GM12878 (cell line): ENCODE data around the gene SETD1A. TPM values are rescaled to one million over a fixed set of nuclear protein-coding genes. Genes with fewer than 3 reads are reported as not detected.

ENCODE experiments used
- ASH2L ChIP-seq: fragments of 300-600, 200-600 bp; sonication (generic); IDR thresholded peaks from 2 replicates; pipeline ENCODE4 v1.6.1; 2017; ENCODE audit warnings: low read depth, mild to moderate bottlenecking, borderline replicate concordance
- CBX5 ChIP-seq: sonication (generic); IDR thresholded peaks from 2 replicates; pipeline ENCODE4 v1.6.1; 2016; ENCODE audit warnings: low read depth, moderate library complexity, mild to moderate bottlenecking, inconsistent platforms
- CEBPB ChIP-seq, 2 experiments: fragments of 150-350 bp in 1 of 2; IDR thresholded peaks; 2 replicates each; pipeline ENCODE4 v1.6.1; 2012 to 2014; ENCODE audit warnings: low read depth in 2 of 2, low read length in 2 of 2, borderline replicate concordance in 1 of 2, inconsistent platforms in 1 of 2
- FOXM1 ChIP-seq: IDR thresholded peaks from 2 replicates; pipeline ENCODE4 v1.6.1; 2012; ENCODE audit warnings: low read depth, mild to moderate bottlenecking, inconsistent platforms, low read length, moderate library complexity
- HDAC2 ChIP-seq: fragments of 200-600 bp; sonication (generic); IDR thresholded peaks from 2 replicates; pipeline ENCODE4 v1.6.1; 2017
- JUNB ChIP-seq: IDR thresholded peaks from 2 replicates; pipeline ENCODE4 v1.6.1; 2016; ENCODE audit warnings: antibody characterized with exemption, mild to moderate bottlenecking
- KLF5 ChIP-seq: fragments of 450-650 bp; IDR thresholded peaks from 2 replicates; pipeline ENCODE4 v1.6.1; 2014; ENCODE audit warnings: mild to moderate bottlenecking; ENCODE audit not compliant: partially characterized antibody
- MEF2A ChIP-seq: IDR thresholded peaks from 2 replicates; pipeline ENCODE4 v1.6.1; 2011; ENCODE audit warnings: low read depth, mild to moderate bottlenecking, low read length, moderate library complexity; ENCODE audit not compliant: insufficient read depth
- NFXL1 ChIP-seq: fragments of 450-650 bp; IDR thresholded peaks from 2 replicates; pipeline ENCODE4 v1.6.1; 2017; ENCODE audit warnings: antibody characterized with exemption, mild to moderate bottlenecking, borderline replicate concordance
- NR2F1 ChIP-seq: fragments of 450-650 bp; conservative IDR thresholded peaks from 2 replicates; pipeline ENCODE4 v1.6.1; 2017; ENCODE audit warnings: mild to moderate bottlenecking
- PAX8 ChIP-seq: fragments of 450-650 bp; IDR thresholded peaks from 2 replicates; pipeline ENCODE4 v1.6.1; 2017; ENCODE audit warnings: mild to moderate bottlenecking, moderate library complexity
- RAD21 ChIP-seq: IDR thresholded peaks from 2 replicates; pipeline ENCODE4 v1.6.1; 2011; ENCODE audit warnings: mild to moderate bottlenecking, low read depth, low read length, moderate library complexity; ENCODE audit not compliant: insufficient read depth
- SMAD5 ChIP-seq: IDR thresholded peaks from 2 replicates; pipeline ENCODE4 v1.6.1; 2016; ENCODE audit warnings: antibody characterized with exemption, low read depth
- TCF7 ChIP-seq: IDR thresholded peaks from 2 replicates; pipeline ENCODE4 v1.6.1; 2014; ENCODE audit warnings: antibody characterized with exemption, borderline replicate concordance
- ZSCAN29 ChIP-seq: fragments of 450-650 bp; IDR thresholded peaks from 2 replicates; pipeline ENCODE4 v1.6.1; 2017; ENCODE audit warnings: mild to moderate bottlenecking, moderate library complexity
- polyA plus RNA-seq, 11 experiments: library from polyadenylated mRNA; depleted of rRNA in 4 of 11; unstranded in 6 of 11; stranded (reverse) in 5 of 11; fragments of >200 nt; fragmentation: Nextera tagmentation in 4 of 11; fragmentation: Illumina TruSeq in 1 of 11; extraction: Ambion mirVana in 4 of 11; extraction: Trizol in 1 of 11; gene quantifications; 1 replicate in 1 of 11; 2 replicates in 10 of 11; pipeline versions ENCODE4 v1.2.1 to v1.2.3, GENCODE V29; 2011 to 2016; ENCODE audit warnings: inconsistent platforms in 2 of 11, missing spikeins in 2 of 11, low read depth in 1 of 11
- total RNA-seq, 4 experiments: library from RNA; depleted of rRNA in 3 of 4; stranded (reverse); fragments of >200 nt in 3 of 4; fragmentation: Illumina TruSeq in 1 of 4; extraction: Trizol in 1 of 4; gene quantifications; 2 replicates each; pipeline versions ENCODE4 v1.2.1 to v1.2.3, GENCODE V29; 2013 to 2021
- TF ChIP-seq, protein P1 (sequence below): fragments of 450-650 bp; IDR thresholded peaks from 2 replicates; pipeline ENCODE4 v1.6.1; 2017; ENCODE audit warnings: borderline replicate concordance
- TF ChIP-seq, protein P2 (sequence below): fragments of 450-650 bp; IDR thresholded peaks from 2 replicates; pipeline ENCODE4 v1.6.1; 2017; ENCODE audit warnings: mild to moderate bottlenecking, low read depth, inconsistent platforms; ENCODE audit not compliant: poor library complexity, severe bottlenecking
- TF ChIP-seq, protein P3 (sequence below): fragments of 450-650 bp; IDR thresholded peaks from 2 replicates; pipeline ENCODE4 v1.6.1; 2017; ENCODE audit warnings: mild to moderate bottlenecking
- TF ChIP-seq, protein P4 (sequence below): IDR thresholded peaks from 2 replicates; pipeline ENCODE4 v1.6.1; 2012; ENCODE audit warnings: mild to moderate bottlenecking, low read depth, low read length
- TF ChIP-seq, protein P5 (sequence below): IDR thresholded peaks from 2 replicates; pipeline ENCODE4 v1.6.1; 2012; ENCODE audit warnings: low read length, inconsistent platforms

The SETD1A gene
- total and polyA plus RNA-seq, 10 of the 15 experiments (the other 5 are each of a cell fraction or from before 2014, with no cell fraction given): 0.02 to 25.9 (median 4.9) TPM

DNA sequence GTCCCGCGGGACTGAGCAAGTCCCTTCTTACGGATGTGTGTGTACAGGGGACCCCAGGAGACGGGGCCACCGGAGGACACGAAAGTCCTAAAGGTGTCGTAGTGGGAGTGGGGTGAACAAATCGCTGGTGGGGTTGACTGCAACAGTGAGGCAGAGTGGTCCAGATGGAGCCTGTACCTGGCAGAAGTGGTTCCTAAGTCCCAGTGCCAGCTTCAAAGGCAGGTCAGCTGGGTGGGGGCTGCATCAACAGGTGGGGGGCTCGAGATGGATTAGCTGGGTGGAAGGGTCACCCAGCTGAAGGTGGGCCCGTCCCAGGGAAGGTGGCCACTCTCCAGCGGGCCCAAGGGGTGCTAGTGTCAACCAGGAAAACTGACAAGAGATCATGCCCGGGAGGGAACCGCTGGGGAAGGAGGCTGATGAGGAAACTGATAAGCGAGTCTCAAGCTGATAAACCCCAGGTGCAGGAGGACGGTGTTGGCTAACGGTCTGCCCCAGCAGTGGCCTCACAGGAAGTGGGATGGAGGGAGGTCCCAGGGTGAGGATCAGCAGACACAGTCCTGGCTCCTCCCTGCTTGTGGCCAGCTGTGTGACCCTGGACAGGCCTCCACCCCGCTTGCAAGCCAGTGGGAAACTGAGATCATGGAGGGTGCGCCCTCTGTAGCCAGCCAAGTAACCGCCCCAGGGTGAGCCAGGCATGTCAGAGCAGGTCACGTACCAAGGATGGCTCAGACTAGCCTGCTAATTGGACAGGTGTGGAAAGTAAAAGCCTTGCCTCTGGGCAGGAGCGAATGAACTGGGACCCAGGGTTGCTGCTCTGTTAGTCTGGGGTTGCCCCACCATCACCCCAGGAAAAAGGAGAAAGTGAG is 7.7 kb upstream of the SETD1A start (continued):
- TF ChIP-seq ASH2L (no peak), RAD21 (no peak), CBX5 (no peak), FOXM1 (no peak), MEF2A (no peak), KLF5 (no peak), NFXL1 (no peak), HDAC2 (no peak), PAX8 (no peak), TCF7 (no peak), CEBPB (IDR thresholded peaks at IDR 0.05; ENCODE audit: borderline replicate concordance in 1 of 2, low read depth in 2 of 2, low read length in 2 of 2) (no peak), JUNB (no peak), SMAD5 (no peak), NR2F1 (peak; percentile 72; the same call in 1 of the 2 replicates), ZSCAN29 (0 out of 2 replicates have a peak, but pooled peaks have one; percentile 5)
- TF ChIP-seq, protein P1, sequence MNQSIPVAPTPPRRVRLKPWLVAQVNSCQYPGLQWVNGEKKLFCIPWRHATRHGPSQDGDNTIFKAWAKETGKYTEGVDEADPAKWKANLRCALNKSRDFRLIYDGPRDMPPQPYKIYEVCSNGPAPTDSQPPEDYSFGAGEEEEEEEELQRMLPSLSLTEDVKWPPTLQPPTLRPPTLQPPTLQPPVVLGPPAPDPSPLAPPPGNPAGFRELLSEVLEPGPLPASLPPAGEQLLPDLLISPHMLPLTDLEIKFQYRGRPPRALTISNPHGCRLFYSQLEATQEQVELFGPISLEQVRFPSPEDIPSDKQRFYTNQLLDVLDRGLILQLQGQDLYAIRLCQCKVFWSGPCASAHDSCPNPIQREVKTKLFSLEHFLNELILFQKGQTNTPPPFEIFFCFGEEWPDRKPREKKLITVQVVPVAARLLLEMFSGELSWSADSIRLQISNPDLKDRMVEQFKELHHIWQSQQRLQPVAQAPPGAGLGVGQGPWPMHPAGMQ: no peak
- TF ChIP-seq, protein P2, sequence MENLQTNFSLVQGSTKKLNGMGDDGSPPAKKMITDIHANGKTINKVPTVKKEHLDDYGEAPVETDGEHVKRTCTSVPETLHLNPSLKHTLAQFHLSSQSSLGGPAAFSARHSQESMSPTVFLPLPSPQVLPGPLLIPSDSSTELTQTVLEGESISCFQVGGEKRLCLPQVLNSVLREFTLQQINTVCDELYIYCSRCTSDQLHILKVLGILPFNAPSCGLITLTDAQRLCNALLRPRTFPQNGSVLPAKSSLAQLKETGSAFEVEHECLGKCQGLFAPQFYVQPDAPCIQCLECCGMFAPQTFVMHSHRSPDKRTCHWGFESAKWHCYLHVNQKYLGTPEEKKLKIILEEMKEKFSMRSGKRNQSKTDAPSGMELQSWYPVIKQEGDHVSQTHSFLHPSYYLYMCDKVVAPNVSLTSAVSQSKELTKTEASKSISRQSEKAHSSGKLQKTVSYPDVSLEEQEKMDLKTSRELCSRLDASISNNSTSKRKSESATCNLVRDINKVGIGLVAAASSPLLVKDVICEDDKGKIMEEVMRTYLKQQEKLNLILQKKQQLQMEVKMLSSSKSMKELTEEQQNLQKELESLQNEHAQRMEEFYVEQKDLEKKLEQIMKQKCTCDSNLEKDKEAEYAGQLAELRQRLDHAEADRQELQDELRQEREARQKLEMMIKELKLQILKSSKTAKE: no peak
- TF ChIP-seq, protein P3, sequence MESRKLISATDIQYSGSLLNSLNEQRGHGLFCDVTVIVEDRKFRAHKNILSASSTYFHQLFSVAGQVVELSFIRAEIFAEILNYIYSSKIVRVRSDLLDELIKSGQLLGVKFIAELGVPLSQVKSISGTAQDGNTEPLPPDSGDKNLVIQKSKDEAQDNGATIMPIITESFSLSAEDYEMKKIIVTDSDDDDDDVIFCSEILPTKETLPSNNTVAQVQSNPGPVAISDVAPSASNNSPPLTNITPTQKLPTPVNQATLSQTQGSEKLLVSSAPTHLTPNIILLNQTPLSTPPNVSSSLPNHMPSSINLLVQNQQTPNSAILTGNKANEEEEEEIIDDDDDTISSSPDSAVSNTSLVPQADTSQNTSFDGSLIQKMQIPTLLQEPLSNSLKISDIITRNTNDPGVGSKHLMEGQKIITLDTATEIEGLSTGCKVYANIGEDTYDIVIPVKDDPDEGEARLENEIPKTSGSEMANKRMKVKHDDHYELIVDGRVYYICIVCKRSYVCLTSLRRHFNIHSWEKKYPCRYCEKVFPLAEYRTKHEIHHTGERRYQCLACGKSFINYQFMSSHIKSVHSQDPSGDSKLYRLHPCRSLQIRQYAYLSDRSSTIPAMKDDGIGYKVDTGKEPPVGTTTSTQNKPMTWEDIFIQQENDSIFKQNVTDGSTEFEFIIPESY: no peak
- TF ChIP-seq, protein P4, sequence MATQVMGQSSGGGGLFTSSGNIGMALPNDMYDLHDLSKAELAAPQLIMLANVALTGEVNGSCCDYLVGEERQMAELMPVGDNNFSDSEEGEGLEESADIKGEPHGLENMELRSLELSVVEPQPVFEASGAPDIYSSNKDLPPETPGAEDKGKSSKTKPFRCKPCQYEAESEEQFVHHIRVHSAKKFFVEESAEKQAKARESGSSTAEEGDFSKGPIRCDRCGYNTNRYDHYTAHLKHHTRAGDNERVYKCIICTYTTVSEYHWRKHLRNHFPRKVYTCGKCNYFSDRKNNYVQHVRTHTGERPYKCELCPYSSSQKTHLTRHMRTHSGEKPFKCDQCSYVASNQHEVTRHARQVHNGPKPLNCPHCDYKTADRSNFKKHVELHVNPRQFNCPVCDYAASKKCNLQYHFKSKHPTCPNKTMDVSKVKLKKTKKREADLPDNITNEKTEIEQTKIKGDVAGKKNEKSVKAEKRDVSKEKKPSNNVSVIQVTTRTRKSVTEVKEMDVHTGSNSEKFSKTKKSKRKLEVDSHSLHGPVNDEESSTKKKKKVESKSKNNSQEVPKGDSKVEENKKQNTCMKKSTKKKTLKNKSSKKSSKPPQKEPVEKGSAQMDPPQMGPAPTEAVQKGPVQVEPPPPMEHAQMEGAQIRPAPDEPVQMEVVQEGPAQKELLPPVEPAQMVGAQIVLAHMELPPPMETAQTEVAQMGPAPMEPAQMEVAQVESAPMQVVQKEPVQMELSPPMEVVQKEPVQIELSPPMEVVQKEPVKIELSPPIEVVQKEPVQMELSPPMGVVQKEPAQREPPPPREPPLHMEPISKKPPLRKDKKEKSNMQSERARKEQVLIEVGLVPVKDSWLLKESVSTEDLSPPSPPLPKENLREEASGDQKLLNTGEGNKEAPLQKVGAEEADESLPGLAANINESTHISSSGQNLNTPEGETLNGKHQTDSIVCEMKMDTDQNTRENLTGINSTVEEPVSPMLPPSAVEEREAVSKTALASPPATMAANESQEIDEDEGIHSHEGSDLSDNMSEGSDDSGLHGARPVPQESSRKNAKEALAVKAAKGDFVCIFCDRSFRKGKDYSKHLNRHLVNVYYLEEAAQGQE: no peak
- TF ChIP-seq, protein P5, sequence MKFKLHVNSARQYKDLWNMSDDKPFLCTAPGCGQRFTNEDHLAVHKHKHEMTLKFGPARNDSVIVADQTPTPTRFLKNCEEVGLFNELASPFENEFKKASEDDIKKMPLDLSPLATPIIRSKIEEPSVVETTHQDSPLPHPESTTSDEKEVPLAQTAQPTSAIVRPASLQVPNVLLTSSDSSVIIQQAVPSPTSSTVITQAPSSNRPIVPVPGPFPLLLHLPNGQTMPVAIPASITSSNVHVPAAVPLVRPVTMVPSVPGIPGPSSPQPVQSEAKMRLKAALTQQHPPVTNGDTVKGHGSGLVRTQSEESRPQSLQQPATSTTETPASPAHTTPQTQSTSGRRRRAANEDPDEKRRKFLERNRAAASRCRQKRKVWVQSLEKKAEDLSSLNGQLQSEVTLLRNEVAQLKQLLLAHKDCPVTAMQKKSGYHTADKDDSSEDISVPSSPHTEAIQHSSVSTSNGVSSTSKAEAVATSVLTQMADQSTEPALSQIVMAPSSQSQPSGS: no peak
